HEK293T (cell line): Measurements from ENCODE around the gene BCL3.

Experiments used
- CTCF ChIA-PET: fragments of 350-600 bp; formaldehyde crosslinking; extraction: SDS; loops from one replicate; lab custom pipeline; 2021; ENCODE audit warnings: antibody characterized with exemption, inconsistent platforms; lab: Yijun Ruan, JAX
- POLR2A ChIA-PET: fragments of 350-600 bp; formaldehyde crosslinking; extraction: SDS; loops from one replicate; lab custom pipeline; 2020; ENCODE audit warnings: antibody characterized with exemption, inconsistent platforms; lab: Yijun Ruan, JAX
- DNase-seq: peaks from one replicate; pipeline ENCODE4 v3.0.0; 2012; ENCODE audit warnings: mixed read lengths; ENCODE audit errors: extremely low spot score
- ARNT ChIP-seq: fragments of 450-650 bp; IDR thresholded peaks from 2 replicates; pipeline ENCODE4 v1.6.1; 2017; ENCODE audit warnings: mild to moderate bottlenecking
- BHLHE40 ChIP-seq: fragments of 450-650 bp; IDR thresholded peaks from 2 replicates; pipeline ENCODE4 v1.6.1; 2016; ENCODE audit warnings: mild to moderate bottlenecking, moderate library complexity, borderline replicate concordance
- CTBP1 ChIP-seq: fragments of 450-650 bp; IDR thresholded peaks from 2 replicates; pipeline ENCODE4 v1.6.1; 2016; ENCODE audit warnings: borderline replicate concordance
- ELF4 ChIP-seq: fragments of 450-650 bp; IDR thresholded peaks from 2 replicates; pipeline ENCODE4 v1.6.1; 2017; ENCODE audit warnings: antibody characterized with exemption
- FOXA1 ChIP-seq: fragments of 450-650 bp; IDR thresholded peaks from 2 replicates; pipeline ENCODE4 v1.6.1; 2016; ENCODE audit warnings: mild to moderate bottlenecking
- FOXK2 ChIP-seq: fragments of 450-650 bp; IDR thresholded peaks from 2 replicates; pipeline ENCODE4 v1.6.1; 2016; ENCODE audit warnings: mild to moderate bottlenecking
- FOXM1 ChIP-seq: fragments of 450-650 bp; IDR thresholded peaks from 2 replicates; pipeline ENCODE4 v1.6.1; 2017; ENCODE audit warnings: mild to moderate bottlenecking, borderline replicate concordance
- HDGF ChIP-seq: fragments of 450-650 bp; IDR thresholded peaks from 2 replicates; pipeline ENCODE4 v1.6.1; 2017; ENCODE audit warnings: antibody characterized with exemption, borderline replicate concordance
- L3MBTL2 ChIP-seq: fragments of 450-650 bp; conservative IDR thresholded peaks from 2 replicates; pipeline ENCODE4 v1.6.1; 2016; ENCODE audit warnings: mild to moderate bottlenecking
- LEF1 ChIP-seq: fragments of 450-650 bp; IDR thresholded peaks from 2 replicates; pipeline ENCODE4 v1.6.1; 2017; ENCODE audit warnings: mild to moderate bottlenecking, borderline replicate concordance
- NFRKB ChIP-seq: fragments of 450-650 bp; IDR thresholded peaks from 2 replicates; pipeline ENCODE4 v1.6.1; 2016; ENCODE audit warnings: mild to moderate bottlenecking, moderate library complexity
- PKNOX1 ChIP-seq: fragments of 450-650 bp; IDR thresholded peaks from 2 replicates; pipeline ENCODE4 v1.6.1; 2016
- SP1 ChIP-seq: fragments of 450-650 bp; IDR thresholded peaks from 2 replicates; pipeline ENCODE4 v1.6.1; 2017
- SUZ12 ChIP-seq: fragments of 450-650 bp; IDR thresholded peaks from 2 replicates; pipeline ENCODE4 v1.6.1; 2016; ENCODE audit warnings: mild to moderate bottlenecking
- TARDBP ChIP-seq: fragments of 450-650 bp; IDR thresholded peaks from 2 replicates; pipeline ENCODE4 v1.6.1; 2016
- ZNF384 ChIP-seq: fragments of 450-650 bp; IDR thresholded peaks from 2 replicates; pipeline ENCODE4 v1.6.1; 2016

The BCL3 gene

DNA sequence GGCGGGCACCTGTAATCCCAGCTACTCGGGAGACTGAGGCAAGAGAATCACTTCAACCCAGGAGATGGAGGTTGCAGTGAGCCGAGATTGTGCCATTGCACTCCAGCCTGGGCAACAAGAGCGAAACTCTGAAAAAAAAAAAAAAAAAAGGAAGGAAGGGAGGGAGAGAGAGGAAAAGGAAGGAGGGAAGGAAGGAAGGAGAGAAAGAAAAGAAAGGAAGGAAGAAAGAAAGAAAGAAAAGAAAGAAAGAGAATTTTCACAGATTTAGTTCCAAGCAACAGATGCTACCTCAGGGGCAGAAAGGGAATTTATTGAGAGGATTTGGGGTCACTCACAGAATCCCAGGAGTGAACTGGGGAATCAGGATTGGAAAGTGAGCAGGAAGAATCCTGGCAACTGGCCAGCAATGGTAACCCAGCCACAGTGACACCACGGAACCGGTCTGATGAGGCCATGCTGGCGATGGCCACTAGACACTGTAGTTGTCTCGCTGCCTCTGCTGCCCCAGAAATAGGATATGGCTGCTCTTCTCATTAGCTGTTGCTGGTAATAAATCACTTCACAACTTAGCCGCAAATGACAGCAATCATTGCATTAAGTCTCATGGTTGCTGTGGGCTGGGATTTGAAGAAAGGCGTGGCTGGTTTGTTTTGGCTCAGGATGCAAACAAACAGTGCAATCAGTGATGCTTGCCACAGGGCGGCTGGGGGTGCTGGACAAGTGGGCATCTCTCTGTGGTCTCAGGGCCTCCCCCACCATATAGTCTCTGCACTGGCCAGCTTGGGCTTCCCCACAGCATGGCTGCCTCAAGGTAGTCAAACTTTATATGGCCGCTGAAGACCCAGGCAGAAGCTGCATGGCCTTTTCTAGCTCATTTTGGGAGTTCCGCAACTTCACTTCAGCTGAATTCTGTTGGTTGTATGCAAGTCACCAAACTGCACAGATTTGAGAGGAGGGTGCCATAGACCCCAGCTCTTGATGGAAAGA, 55.2 kb downstream of the BCL3 start:
- POLR2A ChIA-PET, result interaction anchor here (1.6 kb wide), 1 partner anchor 11 kb away, joined by 3 read pairs; no protein-coding TSS in a partner anchor
- no peak for TF ChIP-seq LEF1
- peak; percentile 78 for TF ChIP-seq PKNOX1
- no peak for TF ChIP-seq HDGF
- TF ChIP-seq L3MBTL2, result no peak
- no peak for TF ChIP-seq FOXM1
- no peak for DNase-seq
- CTCF ChIA-PET, result interaction anchor here (1.0 to 2.0 kb wide), 4 partner anchors 19 to 80 kb away, joined by 3 to 7 read pairs (median 4); no protein-coding TSS in a partner anchor

GRCh38 chr19:44806291-44806690, 57.8 kb downstream of the BCL3 start:
- no peak for DNase-seq
- ChIA-PET POLR2A (no interaction called here), CTCF (interaction anchor here (1.3 to 2.1 kb wide), 2 partner anchors 22 to 82 kb away, joined by 3 to 7 read pairs; no protein-coding TSS in a partner anchor)
- TF ChIP-seq PKNOX1 (no peak), CTBP1 (no peak), ELF4 (no peak), BHLHE40 (no peak)

DNA sequence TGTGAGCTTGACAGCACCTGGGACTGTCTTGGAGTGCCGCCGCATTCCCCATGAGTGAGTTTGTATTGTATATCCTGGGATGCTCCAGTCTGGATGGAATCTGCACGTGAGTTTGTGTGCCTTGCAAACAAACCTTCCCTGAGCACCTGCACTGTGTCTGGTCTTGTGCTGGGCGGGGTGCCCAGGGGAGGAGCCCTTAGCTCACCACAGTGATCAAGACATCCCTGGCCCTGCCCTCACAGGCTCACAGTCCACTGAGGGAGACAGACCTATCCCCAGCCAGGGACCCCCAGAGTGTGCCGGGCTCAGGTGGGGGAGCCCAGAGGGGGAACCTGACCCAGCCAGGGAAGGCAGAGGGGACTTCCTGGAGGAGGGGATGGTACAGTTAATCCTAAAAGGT, 58.7 kb downstream of the BCL3 start:
- POLR2A ChIA-PET, result no interaction called here
- CTCF ChIA-PET, result interaction anchor here (1.0 to 2.1 kb wide), 3 partner anchors 23 to 83 kb away, joined by 3 to 7 read pairs (median 6); partner anchors contain the start of gene NECTIN2

GRCh38 chr19:44807652-44808462, 59.3 kb downstream of the BCL3 start:
- ChIA-PET POLR2A (no interaction called here), CTCF (interaction anchor here (1.0 to 2.1 kb wide), 3 partner anchors 23 to 84 kb away, joined by 3 to 7 read pairs (median 6); partner anchors contain the start of gene NECTIN2)
- TF ChIP-seq FOXM1 (no peak), LEF1 (no peak), TARDBP (no peak), SP1 (no peak), PKNOX1 (no peak), ARNT (no peak), ZNF384 (no peak), ELF4 (no peak), FOXA1 (no peak), BHLHE40 (no peak), FOXK2 (no peak), L3MBTL2 (no peak), SUZ12 (no peak), HDGF (no peak)
- DNase-seq, result no peak

More for the DNA sequence above, 58.7 kb downstream of the BCL3 start:
- DNase-seq, result no peak
- no peak for TF ChIP-seq CTBP1
- TF ChIP-seq BHLHE40, result no peak
- no peak for TF ChIP-seq SP1
- TF ChIP-seq FOXA1, result no peak
- TF ChIP-seq ELF4, result no peak
- no peak for TF ChIP-seq PKNOX1
- no peak for TF ChIP-seq ZNF384
- TF ChIP-seq L3MBTL2, result no peak
- TF ChIP-seq ARNT, result no peak
- no peak for TF ChIP-seq HDGF
- no peak for TF ChIP-seq FOXK2
- no peak for TF ChIP-seq FOXM1
- TF ChIP-seq NFRKB, result no peak
- TF ChIP-seq SUZ12, result no peak
- no peak for TF ChIP-seq TARDBP
- no peak for TF ChIP-seq LEF1
